GM23338 (cell line): ENCODE measurements around the gene TMEM207. TPM values are rescaled to one million over a fixed set of nuclear protein-coding genes. Genes with fewer than 3 reads are reported as not detected.

Experiments used
- ATAC-seq: fragments of 200-7000 bp; cut with Tn5 transposase; 3 replicates; pipeline ENCODE4 v1.9.1; 2020
- DNase-seq: peaks from one replicate; pipeline ENCODE4 v3.0.0-alpha.2; 2015; ENCODE audit warnings: low spot score
- H2AFZ ChIP-seq: fragments of 200-600 bp; sonication (generic); 2 replicates; pipeline ENCODE4 v1.8.0; 2016; ENCODE audit warnings: antibody characterized with exemption, mild to moderate bottlenecking, moderate library complexity
- H3F3A ChIP-seq: fragments of 200-600 bp; sonication (generic); replicated peaks from 2 replicates; pipeline ENCODE4 v1.8.0; 2017; ENCODE audit warnings: antibody characterized with exemption, mixed run types, low read depth
- H3K27ac ChIP-seq: fragments of 200-600 bp; sonication (generic); 2 replicates; pipeline ENCODE4 v1.6.1; 2016; ENCODE audit warnings: low read depth
- H3K27me3 ChIP-seq: fragments of 200-600 bp; sonication (generic); 2 replicates; pipeline ENCODE4 v1.8.0; 2016; ENCODE audit warnings: mild to moderate bottlenecking, mixed run types, moderate library complexity; ENCODE audit not compliant: insufficient read depth
- H3K36me3 ChIP-seq: fragments of 200-600 bp; sonication (generic); 2 replicates; pipeline ENCODE4 v1.8.0; 2016; ENCODE audit warnings: mild to moderate bottlenecking; ENCODE audit not compliant: insufficient read depth
- H3K4me1 ChIP-seq: fragments of 200-600 bp; sonication (generic); 2 replicates; pipeline ENCODE4 v1.8.0; 2016; ENCODE audit warnings: mild to moderate bottlenecking, moderate library complexity; ENCODE audit not compliant: insufficient read depth
- H3K4me2 ChIP-seq: fragments of 200-600 bp; sonication (generic); 2 replicates; pipeline ENCODE4 v1.7.1; 2017; ENCODE audit warnings: mixed run types
- H3K4me3 ChIP-seq: fragments of 200-600 bp; sonication (generic); 2 replicates; pipeline ENCODE4 v1.6.1; 2016; ENCODE audit warnings: mixed run types
- H3K79me2 ChIP-seq: fragments of 200-600 bp; sonication (generic); replicated peaks from 2 replicates; pipeline ENCODE4 v1.8.0; 2017; ENCODE audit warnings: mild to moderate bottlenecking; ENCODE audit not compliant: insufficient read depth
- H3K9me2 ChIP-seq: fragments of 200-600 bp; sonication (generic); 2 replicates; pipeline ENCODE4 v1.8.0; 2017; ENCODE audit not compliant: insufficient read depth
- H4K20me1 ChIP-seq: fragments of 200-600 bp; sonication (generic); replicated peaks from 2 replicates; pipeline ENCODE4 v1.8.0; 2017; ENCODE audit warnings: mild to moderate bottlenecking; ENCODE audit not compliant: insufficient read depth
- H3K27ac Mint-ChIP-seq: 2 replicates; pipeline ENCODE4 v1.8.0; 2020; ENCODE audit warnings: inconsistent platforms, mild to moderate bottlenecking, moderate library complexity, mixed read lengths
- H3K27me3 Mint-ChIP-seq: 3 replicates; pipeline ENCODE4 v1.8.0; 2022; ENCODE audit warnings: low read depth, mild to moderate bottlenecking, moderate library complexity, mixed read lengths, inconsistent platforms; ENCODE audit not compliant: insufficient read depth, poor library complexity
- H3K36me3 Mint-ChIP-seq: 3 replicates; pipeline ENCODE4 v1.8.0; 2021; ENCODE audit warnings: low read depth, mild to moderate bottlenecking, inconsistent platforms, moderate library complexity, mixed read lengths
- H3K4me1 Mint-ChIP-seq: 3 replicates; pipeline ENCODE4 v1.8.0; 2020; ENCODE audit warnings: mild to moderate bottlenecking, inconsistent platforms, mixed read lengths
- H3K4me3 Mint-ChIP-seq: 3 replicates; pipeline ENCODE4 v1.8.0; 2021; ENCODE audit warnings: moderate library complexity, mild to moderate bottlenecking, inconsistent platforms, mixed read lengths
- H3K9me3 Mint-ChIP-seq: 3 replicates; pipeline ENCODE4 v1.8.0; 2020; ENCODE audit warnings: moderate library complexity, mild to moderate bottlenecking, inconsistent platforms, mixed read lengths
- EZH2phosphoT487 ChIP-seq: fragments of 200-600 bp; sonication (generic); IDR thresholded peaks from one replicate; pipeline ENCODE4 v1.8.1; 2018; ENCODE audit warnings: antibody characterized with exemption; ENCODE audit not compliant: unreplicated experiment
- POLR2AphosphoS5 ChIP-seq: IDR thresholded peaks from 2 replicates; pipeline ENCODE4 v1.6.1; 2016; ENCODE audit warnings: antibody characterized with exemption, low read depth
- STAT1 ChIP-seq: IDR thresholded peaks from one replicate; pipeline ENCODE4 v1.6.1; 2016; ENCODE audit warnings: antibody characterized with exemption; ENCODE audit not compliant: unreplicated experiment
- ZNF114 ChIP-seq: fragments of 250-450 bp; sonication (Bioruptor Pico); IDR thresholded peaks from 2 replicates; pipeline ENCODE4 v1.5.0; 2020; ENCODE audit warnings: mild to moderate bottlenecking, moderate library complexity
- polyA plus RNA-seq: library from polyadenylated mRNA; unstranded; fragments of >200 nt; fragmentation: Nextera tagmentation; extraction: Ambion mirVana; gene quantifications from 2 replicates; pipeline ENCODE4 v1.2.1, GENCODE V29; 2016
- total RNA-seq: library from RNA; depleted of rRNA; stranded (reverse); fragments of >200 nt; shearing (Covaris generic); gene quantifications from 2 replicates; pipeline ENCODE4 v1.2.3, GENCODE V29; 2014
- TF ChIP-seq, protein P1 (sequence below): IDR thresholded peaks from 2 replicates; pipeline ENCODE4 v1.6.1; 2016; ENCODE audit warnings: antibody characterized with exemption
- TF ChIP-seq, protein P2 (sequence below): fragments of 250-450 bp; sonication (Bioruptor Pico); IDR thresholded peaks from 2 replicates; pipeline ENCODE4 v1.5.0; 2020; ENCODE audit warnings: mild to moderate bottlenecking, moderate library complexity
- TF ChIP-seq, protein P3 (sequence below): IDR thresholded peaks from one replicate; pipeline ENCODE4 v1.6.1; 2018; ENCODE audit warnings: antibody characterized with exemption; ENCODE audit not compliant: unreplicated experiment

The TMEM207 gene
- total and polyA plus RNA-seq, 2 experiments from 2014 or later, result not detected

DNA sequence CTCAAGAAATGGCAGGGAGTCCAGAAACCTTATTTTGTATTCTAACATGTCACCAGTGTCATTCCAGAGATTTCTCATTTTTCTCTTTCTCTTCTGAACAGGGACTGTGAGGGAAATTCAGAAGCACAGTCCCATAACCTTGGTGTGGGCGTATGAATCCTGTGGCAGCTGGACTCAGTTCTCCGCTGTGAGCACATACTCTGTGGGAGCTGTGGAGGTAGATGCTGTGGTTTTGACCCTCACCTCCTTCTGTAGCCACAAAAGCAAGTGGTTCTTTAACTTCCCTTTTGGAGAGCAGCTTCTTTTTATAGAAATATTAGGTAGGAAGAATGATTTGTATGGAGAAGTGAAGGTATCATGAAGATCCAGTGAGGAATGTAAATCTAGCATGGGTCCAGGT lies 13.4 kb downstream of the TMEM207 start (continued):
- TF ChIP-seq, protein P1, sequence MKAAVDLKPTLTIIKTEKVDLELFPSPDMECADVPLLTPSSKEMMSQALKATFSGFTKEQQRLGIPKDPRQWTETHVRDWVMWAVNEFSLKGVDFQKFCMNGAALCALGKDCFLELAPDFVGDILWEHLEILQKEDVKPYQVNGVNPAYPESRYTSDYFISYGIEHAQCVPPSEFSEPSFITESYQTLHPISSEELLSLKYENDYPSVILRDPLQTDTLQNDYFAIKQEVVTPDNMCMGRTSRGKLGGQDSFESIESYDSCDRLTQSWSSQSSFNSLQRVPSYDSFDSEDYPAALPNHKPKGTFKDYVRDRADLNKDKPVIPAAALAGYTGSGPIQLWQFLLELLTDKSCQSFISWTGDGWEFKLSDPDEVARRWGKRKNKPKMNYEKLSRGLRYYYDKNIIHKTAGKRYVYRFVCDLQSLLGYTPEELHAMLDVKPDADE, result no peak
- TF ChIP-seq, protein P2, sequence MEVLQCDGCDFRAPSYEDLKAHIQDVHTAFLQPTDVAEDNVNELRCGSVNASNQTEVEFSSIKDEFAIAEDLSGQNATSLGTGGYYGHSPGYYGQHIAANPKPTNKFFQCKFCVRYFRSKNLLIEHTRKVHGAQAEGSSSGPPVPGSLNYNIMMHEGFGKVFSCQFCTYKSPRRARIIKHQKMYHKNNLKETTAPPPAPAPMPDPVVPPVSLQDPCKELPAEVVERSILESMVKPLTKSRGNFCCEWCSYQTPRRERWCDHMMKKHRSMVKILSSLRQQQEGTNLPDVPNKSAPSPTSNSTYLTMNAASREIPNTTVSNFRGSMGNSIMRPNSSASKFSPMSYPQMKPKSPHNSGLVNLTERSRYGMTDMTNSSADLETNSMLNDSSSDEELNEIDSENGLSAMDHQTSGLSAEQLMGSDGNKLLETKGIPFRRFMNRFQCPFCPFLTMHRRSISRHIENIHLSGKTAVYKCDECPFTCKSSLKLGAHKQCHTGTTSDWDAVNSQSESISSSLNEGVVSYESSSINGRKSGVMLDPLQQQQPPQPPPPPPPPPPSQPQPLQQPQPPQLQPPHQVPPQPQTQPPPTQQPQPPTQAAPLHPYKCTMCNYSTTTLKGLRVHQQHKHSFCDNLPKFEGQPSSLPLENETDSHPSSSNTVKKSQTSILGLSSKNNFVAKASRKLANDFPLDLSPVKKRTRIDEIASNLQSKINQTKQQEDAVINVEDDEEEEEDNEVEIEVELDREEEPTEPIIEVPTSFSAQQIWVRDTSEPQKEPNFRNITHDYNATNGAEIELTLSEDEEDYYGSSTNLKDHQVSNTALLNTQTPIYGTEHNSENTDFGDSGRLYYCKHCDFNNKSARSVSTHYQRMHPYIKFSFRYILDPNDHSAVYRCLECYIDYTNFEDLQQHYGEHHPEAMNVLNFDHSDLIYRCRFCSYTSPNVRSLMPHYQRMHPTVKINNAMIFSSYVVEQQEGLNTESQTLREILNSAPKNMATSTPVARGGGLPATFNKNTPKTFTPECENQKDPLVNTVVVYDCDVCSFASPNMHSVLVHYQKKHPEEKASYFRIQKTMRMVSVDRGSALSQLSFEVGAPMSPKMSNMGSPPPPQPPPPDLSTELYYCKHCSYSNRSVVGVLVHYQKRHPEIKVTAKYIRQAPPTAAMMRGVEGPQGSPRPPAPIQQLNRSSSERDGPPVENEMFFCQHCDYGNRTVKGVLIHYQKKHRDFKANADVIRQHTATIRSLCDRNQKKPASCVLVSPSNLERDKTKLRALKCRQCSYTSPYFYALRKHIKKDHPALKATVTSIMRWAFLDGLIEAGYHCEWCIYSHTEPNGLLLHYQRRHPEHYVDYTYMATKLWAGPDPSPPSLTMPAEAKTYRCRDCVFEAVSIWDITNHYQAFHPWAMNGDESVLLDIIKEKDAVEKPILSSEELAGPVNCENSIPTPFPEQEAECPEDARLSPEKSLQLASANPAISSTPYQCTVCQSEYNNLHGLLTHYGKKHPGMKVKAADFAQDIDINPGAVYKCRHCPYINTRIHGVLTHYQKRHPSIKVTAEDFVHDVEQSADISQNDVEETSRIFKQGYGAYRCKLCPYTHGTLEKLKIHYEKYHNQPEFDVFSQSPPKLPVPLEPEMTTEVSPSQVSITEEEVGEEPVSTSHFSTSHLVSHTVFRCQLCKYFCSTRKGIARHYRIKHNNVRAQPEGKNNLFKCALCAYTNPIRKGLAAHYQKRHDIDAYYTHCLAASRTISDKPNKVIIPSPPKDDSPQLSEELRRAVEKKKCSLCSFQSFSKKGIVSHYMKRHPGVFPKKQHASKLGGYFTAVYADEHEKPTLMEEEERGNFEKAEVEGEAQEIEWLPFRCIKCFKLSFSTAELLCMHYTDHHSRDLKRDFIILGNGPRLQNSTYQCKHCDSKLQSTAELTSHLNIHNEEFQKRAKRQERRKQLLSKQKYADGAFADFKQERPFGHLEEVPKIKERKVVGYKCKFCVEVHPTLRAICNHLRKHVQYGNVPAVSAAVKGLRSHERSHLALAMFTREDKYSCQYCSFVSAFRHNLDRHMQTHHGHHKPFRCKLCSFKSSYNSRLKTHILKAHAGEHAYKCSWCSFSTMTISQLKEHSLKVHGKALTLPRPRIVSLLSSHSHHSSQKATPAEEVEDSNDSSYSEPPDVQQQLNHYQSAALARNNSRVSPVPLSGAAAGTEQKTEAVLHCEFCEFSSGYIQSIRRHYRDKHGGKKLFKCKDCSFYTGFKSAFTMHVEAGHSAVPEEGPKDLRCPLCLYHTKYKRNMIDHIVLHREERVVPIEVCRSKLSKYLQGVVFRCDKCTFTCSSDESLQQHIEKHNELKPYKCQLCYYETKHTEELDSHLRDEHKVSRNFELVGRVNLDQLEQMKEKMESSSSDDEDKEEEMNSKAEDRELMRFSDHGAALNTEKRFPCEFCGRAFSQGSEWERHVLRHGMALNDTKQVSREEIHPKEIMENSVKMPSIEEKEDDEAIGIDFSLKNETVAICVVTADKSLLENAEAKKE (CRISPR knock-in tag), result no peak
- no peak for TF ChIP-seq POLR2AphosphoS5

DNA sequence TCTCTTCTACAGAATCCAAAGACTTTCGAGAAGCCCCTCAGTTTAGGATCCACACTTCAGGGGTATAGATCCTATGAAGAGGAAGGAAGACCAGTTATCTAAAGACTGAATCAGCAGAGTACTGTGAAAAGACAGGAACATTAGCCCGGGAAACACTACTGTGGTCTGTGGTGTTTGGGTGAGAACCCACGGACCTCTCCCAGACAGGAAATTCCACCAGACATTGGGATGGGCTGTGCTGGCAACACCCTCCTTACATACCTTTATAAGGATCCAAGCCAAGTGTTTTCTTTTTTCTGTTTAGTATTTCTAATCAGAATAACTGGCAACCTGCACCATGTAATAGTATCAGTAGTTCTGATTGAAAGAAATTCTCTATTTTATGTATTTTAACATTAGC lies 14.1 kb downstream of the TMEM207 start:
- Mint-ChIP-seq H3K36me3 (no peaks in the 10 kb centered on the region), H3K27me3 (peaks cover 4% of the 10 kb centered on the region), H3K4me1 (no peaks in the 10 kb centered on the region), H3K4me3 (no peak overlapping the region), H3K9me3 (peaks cover 4% of the 10 kb centered on the region; the same call in 1 of the 3 replicates), H3K27ac (no peak overlapping the region)
- Histone ChIP-seq H3K9me2 (peaks cover 15% of the 10 kb centered on the region; the same call in 1 of the 2 replicates), H3K4me2 (no peak overlapping the region), H3K79me2 (no peaks in the 10 kb centered on the region), H3K27me3 (no peaks in the 10 kb centered on the region), H3K4me3 (no peak overlapping the region), H2AFZ (no peak overlapping the region), H3F3A (no peaks in the 10 kb centered on the region), H3K36me3 (0 out of 2 replicates have a peak, but pooled peaks cover 7% of the 10 kb centered on the region), H3K4me1 (no peaks in the 10 kb centered on the region), H4K20me1 (no peaks in the 10 kb centered on the region), H3K27ac (no peak overlapping the region)
- DNase-seq, result no peak
- ATAC-seq, result no peak
- TF ChIP-seq EZH2phosphoT487 (no peak), ZNF114 (CRISPR knock-in tag) (no peak), STAT1 (no peak)
- TF ChIP-seq, protein P1, result no peak
- TF ChIP-seq, protein P3, sequence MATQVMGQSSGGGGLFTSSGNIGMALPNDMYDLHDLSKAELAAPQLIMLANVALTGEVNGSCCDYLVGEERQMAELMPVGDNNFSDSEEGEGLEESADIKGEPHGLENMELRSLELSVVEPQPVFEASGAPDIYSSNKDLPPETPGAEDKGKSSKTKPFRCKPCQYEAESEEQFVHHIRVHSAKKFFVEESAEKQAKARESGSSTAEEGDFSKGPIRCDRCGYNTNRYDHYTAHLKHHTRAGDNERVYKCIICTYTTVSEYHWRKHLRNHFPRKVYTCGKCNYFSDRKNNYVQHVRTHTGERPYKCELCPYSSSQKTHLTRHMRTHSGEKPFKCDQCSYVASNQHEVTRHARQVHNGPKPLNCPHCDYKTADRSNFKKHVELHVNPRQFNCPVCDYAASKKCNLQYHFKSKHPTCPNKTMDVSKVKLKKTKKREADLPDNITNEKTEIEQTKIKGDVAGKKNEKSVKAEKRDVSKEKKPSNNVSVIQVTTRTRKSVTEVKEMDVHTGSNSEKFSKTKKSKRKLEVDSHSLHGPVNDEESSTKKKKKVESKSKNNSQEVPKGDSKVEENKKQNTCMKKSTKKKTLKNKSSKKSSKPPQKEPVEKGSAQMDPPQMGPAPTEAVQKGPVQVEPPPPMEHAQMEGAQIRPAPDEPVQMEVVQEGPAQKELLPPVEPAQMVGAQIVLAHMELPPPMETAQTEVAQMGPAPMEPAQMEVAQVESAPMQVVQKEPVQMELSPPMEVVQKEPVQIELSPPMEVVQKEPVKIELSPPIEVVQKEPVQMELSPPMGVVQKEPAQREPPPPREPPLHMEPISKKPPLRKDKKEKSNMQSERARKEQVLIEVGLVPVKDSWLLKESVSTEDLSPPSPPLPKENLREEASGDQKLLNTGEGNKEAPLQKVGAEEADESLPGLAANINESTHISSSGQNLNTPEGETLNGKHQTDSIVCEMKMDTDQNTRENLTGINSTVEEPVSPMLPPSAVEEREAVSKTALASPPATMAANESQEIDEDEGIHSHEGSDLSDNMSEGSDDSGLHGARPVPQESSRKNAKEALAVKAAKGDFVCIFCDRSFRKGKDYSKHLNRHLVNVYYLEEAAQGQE, result no peak
